ENCODE measurements around the gene FLRT2. TPM values are rescaled to one million over a fixed set of nuclear protein-coding genes. Genes with fewer than 3 reads are reported as not detected.

FLRT2 gene
- total RNA-seq, 1 donor from 2014 or later = 24.6 TPM

- Histone ChIP-seq H3K4me1 (no peaks in the 10 kb centered on the region), H3K9me3 (no peaks in the 10 kb centered on the region), H3K4me3 (no peak overlapping the region), H3K36me3 (no peaks in the 10 kb centered on the region), H3K27ac (no peak overlapping the region), H3K27me3 (no peaks in the 10 kb centered on the region)
- intact Hi-C loops (cut with DNase I) = no loop called here
- no peak for TF ChIP-seq CTCF (IDR thresholded peaks at IDR 0.05)
- DNase-seq (ENCODE audit: low spot score in 2 of 2) = no peak
These were observed 13.5 kb upstream of the FLRT2 start for GRCh38 chr14:85516239-85517113.

DNA sequence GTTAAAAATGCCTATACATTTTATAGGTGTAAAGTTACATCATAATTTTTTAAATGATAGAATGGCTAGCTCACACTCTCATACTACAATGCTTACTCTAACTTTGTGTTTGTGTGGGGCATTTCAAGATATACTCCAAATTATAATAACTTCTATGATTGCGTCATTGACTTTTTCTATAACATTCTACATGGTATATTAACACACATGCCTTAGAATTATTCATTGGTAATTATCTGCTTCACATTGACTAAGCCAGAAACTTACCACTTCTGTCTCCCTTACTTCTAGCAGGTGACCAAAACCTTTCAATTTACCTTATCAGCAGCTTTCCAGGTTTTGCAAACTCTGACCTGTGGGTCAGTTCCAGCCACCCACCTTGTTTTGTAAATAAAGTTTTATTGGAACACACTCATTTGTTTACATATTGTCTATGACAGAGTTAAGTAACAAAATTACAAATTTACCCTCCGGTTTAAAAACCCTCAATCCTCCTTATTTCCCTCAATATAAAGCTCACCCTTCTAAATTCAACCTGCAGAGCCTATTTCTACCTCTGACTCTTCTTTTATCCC lies 12.7 kb upstream of the FLRT2 start:
- no peaks in the 10 kb centered on the region for H3K27me3 ChIP-seq
- H3K9me3 ChIP-seq = no peaks in the 10 kb centered on the region
- no peaks in the 10 kb centered on the region for H3K4me1 ChIP-seq
- no peak overlapping the region for H3K4me3 ChIP-seq
- no peak for TF ChIP-seq CTCF (IDR thresholded peaks at IDR 0.05)
- no peak for DNase-seq (ENCODE audit: low spot score in 2 of 2)
- intact Hi-C loops (cut with DNase I) = no loop called here
- H3K36me3 ChIP-seq = no peaks in the 10 kb centered on the region
- H3K27ac ChIP-seq = no peak overlapping the region

DNA sequence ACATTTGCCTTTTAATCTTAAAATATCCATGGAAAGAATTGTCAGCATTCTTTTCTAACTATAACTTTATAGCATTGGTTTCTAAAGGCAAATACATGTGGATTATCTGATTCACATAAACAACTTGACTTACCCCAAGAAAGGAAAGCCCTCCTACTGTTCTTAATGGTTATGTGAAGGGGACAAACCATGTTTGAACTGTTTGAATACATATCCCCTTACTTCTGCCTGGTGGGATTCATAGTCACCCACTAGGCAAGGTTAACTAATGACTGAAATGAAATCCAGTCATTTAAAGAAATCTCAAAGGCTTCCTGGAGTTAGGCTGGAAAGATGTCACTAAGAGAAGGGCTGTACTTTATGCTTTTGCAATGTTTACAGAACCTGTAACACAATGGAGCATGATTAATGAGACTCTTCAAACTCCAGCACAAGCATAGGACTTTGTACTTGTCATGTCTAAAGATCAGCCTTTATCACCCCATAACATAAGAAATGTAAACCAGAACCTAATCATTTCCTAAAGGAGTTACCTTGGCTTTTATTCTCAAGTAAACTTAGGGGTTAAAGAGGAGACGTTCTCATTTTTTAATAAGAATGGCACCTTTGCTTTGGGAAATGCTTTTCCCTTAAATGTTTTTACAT lies 10.2 kb upstream of the FLRT2 start:
- H3K4me1 ChIP-seq = no peaks in the 10 kb centered on the region
- no peak overlapping the region for H3K4me3 ChIP-seq
- H3K36me3 ChIP-seq = no peaks in the 10 kb centered on the region
- no peak for DNase-seq (ENCODE audit: low spot score in 2 of 2)
- TF ChIP-seq CTCF (IDR thresholded peaks at IDR 0.05) = no peak
- H3K27ac ChIP-seq = no peak overlapping the region
- no peaks in the 10 kb centered on the region for H3K9me3 ChIP-seq
- no peaks in the 10 kb centered on the region for H3K27me3 ChIP-seq
- intact Hi-C loops (cut with DNase I) = no loop called here

DNA sequence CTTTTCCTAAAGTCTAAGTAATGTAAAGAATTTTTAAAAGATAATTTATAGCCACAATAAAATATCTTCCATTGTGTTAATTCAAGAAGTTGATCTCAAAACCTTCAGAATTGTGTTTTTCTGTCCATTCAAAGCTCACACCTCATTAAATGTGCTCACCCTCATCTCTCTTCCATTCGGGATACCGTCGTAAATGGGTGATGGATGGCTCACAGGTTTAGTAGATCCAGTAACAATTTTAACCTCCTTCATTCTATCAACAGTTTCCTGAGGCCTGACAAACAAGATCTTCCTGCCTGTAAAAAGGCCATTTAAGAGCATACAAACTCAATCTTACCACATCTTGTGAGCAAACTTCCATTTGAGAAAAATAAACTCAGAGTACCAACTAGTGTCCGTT lies 9.4 kb upstream of the FLRT2 start:
- TF ChIP-seq CTCF (IDR thresholded peaks at IDR 0.05) = no peak
- Histone ChIP-seq H3K4me3 (no peak overlapping the region), H3K4me1 (no peaks in the 10 kb centered on the region), H3K27me3 (no peaks in the 10 kb centered on the region), H3K36me3 (no peaks in the 10 kb centered on the region), H3K27ac (no peak overlapping the region), H3K9me3 (no peaks in the 10 kb centered on the region)
- DNase-seq (ENCODE audit: low spot score in 2 of 2) = no peak
- intact Hi-C loops (cut with DNase I) = no loop called here

DNA sequence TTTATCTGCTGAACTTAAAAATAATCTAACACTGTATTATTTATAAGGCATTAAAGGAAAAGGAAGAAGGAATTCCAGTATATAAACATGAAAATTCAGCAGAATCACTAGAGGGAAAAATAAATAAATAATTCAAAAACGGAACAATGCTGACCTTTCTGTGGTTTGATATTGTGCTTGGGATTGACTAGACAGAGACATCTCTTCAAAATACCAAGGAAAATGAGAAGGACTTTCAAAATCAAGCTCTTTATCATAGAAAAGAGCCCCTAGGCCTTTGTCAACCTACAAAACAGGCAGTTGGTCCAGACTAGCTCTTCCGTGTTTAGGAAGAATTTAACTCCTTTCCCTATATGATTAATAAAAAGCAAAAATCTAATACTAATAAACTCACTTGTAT lies 6.3 kb upstream of the FLRT2 start:
- Histone ChIP-seq H3K36me3 (no peaks in the 10 kb centered on the region), H3K4me1 (no peaks in the 10 kb centered on the region), H3K27me3 (no peaks in the 10 kb centered on the region), H3K27ac (no peak overlapping the region), H3K4me3 (no peak overlapping the region), H3K9me3 (no peaks in the 10 kb centered on the region)
- DNase-seq (ENCODE audit: low spot score in 2 of 2) = no peak
- no peak for TF ChIP-seq CTCF (IDR thresholded peaks at IDR 0.05)
- intact Hi-C loops (cut with DNase I) = no loop called here

Data from ascending aorta (tissue), 2 donors.